B cell (primary cell): Measurements from ENCODE around the gene HEXD. TPM values are rescaled to one million over a fixed set of nuclear protein-coding genes. Genes with fewer than 3 reads are reported as not detected.
A peak's percentile ranks its signal among the peaks of the same experiment; 100 is the strongest.

ENCODE experiments used
- ATAC-seq: fragments of 200-7000 bp; cut with Tn5 transposase; one replicate; pipeline ENCODE4 v1.10.0; 2021; ENCODE audit warnings: low read depth, mild to moderate bottlenecking, moderate number of reproducible peaks, moderate library complexity
- CTCF ChIA-PET: fragments of 350-600 bp; sonication (Branson Sonifier 250); formaldehyde crosslinking; loops from one replicate; lab custom pipeline; 2021; ENCODE audit warnings: antibody characterized with exemption, inconsistent platforms; lab: Charles Lee
- POLR2A ChIA-PET: fragments of 350-600 bp; sonication (Branson Sonifier 250); formaldehyde crosslinking; loops from one replicate; lab custom pipeline; 2021; ENCODE audit warnings: antibody characterized with exemption; lab: Charles Lee
- DNase-seq: peaks from one replicate; pipeline ENCODE4 v3.0.0; 2013
- H2AFZ ChIP-seq: 2 replicates; pipeline ENCODE4 v1.6.1; 2012; ENCODE audit warnings: mild to moderate bottlenecking, low read depth, low read length; ENCODE audit not compliant: insufficient read depth, poor library complexity, severe bottlenecking
- H3K27ac ChIP-seq, 2 donors: 1 replicate in 1 of 2; 2 replicates in 1 of 2; pipeline ENCODE4 v1.5.1; 2012 to 2013; ENCODE audit warnings: low read length in 2 of 2, mild to moderate bottlenecking in 2 of 2, moderate library complexity in 1 of 2
- H3K27me3 ChIP-seq, 4 experiments: fragments of 200-600 bp in 1 of 4; sonication (generic) in 1 of 4; replicated peaks in 1 of 4; 1 replicate in 2 of 4; 2 replicates in 2 of 4; pipeline versions ENCODE4 v1.6.1 to v1.7.0; 2013 to 2016; ENCODE audit warnings: low read length in 3 of 4, mild to moderate bottlenecking in 2 of 4, mixed read lengths in 1 of 4, moderate library complexity in 1 of 4; ENCODE audit not compliant: insufficient read depth in 4 of 4, control insufficient read depth in 3 of 4; ENCODE audit errors: control extremely low read depth in 1 of 4
- H3K36me3 ChIP-seq, 2 experiments: replicated peaks in 1 of 2; 1 replicate in 1 of 2; 2 replicates in 1 of 2; pipeline versions ENCODE4 v1.6.1 to v1.7.1; 2013; ENCODE audit warnings: low read length in 1 of 2; ENCODE audit not compliant: insufficient read depth in 2 of 2, control insufficient read depth in 1 of 2; ENCODE audit errors: control extremely low read depth in 1 of 2, extremely low read depth in 1 of 2
- H3K4me1 ChIP-seq, 2 donors: fragments of 200-600 bp in 1 of 2; sonication (generic) in 1 of 2; 1 replicate in 1 of 2; 2 replicates in 1 of 2; pipeline versions ENCODE4 v1.5.1 to v1.6.1; 2013 to 2017; ENCODE audit warnings: low read length in 2 of 2; ENCODE audit not compliant: control insufficient read depth in 2 of 2, insufficient read depth in 2 of 2
- H3K4me2 ChIP-seq: replicated peaks from 2 replicates; pipeline ENCODE3; 2012; ENCODE audit warnings: mild to moderate bottlenecking, low read depth, low read length; ENCODE audit not compliant: poor library complexity, severe bottlenecking
- H3K4me3 ChIP-seq, 5 experiments: fragments of 200-600 bp in 1 of 5; sonication (generic) in 1 of 5; 1 replicate in 3 of 5; 2 replicates in 2 of 5; pipeline versions ENCODE4 v1.5.1 to v1.7.0; 2011 to 2016; ENCODE audit warnings: low read length in 4 of 5, mild to moderate bottlenecking in 4 of 5, low read depth in 2 of 5, control low read depth in 1 of 5, moderate library complexity in 1 of 5; ENCODE audit not compliant: insufficient read depth in 1 of 5; ENCODE audit errors: control extremely low read depth in 1 of 5, extremely low read depth in 1 of 5
- H3K79me2 ChIP-seq: fragments of 200-600 bp; sonication (generic); one replicate; pipeline ENCODE4 v1.6.0; 2016; ENCODE audit warnings: low read length; ENCODE audit not compliant: control insufficient read depth, insufficient read depth
- H3K9ac ChIP-seq: fragments of 200-600 bp; sonication (generic); 2 replicates; pipeline ENCODE4 v1.6.1; 2017; ENCODE audit warnings: mild to moderate bottlenecking, low read length, moderate library complexity
- H3K9me3 ChIP-seq, 3 donors: one replicate each; pipeline versions ENCODE4 v1.6.1 to v1.7.1; 2013; ENCODE audit warnings: low read length in 2 of 3; ENCODE audit not compliant: control insufficient read depth in 2 of 3, insufficient read depth in 1 of 3; ENCODE audit errors: control extremely low read depth in 1 of 3
- H4K20me1 ChIP-seq: 2 replicates; pipeline ENCODE4 v1.6.0; 2012; ENCODE audit warnings: mild to moderate bottlenecking, low read length; ENCODE audit not compliant: insufficient read depth, control insufficient read depth, poor library complexity, severe bottlenecking
- H3K27ac Mint-ChIP-seq: one replicate; pipeline ENCODE4 v1.8.0; 2021; ENCODE audit warnings: mixed read lengths
- H3K27me3 Mint-ChIP-seq: one replicate; pipeline ENCODE4 v1.8.0; 2021; ENCODE audit warnings: mixed read lengths
- H3K4me1 Mint-ChIP-seq: one replicate; pipeline ENCODE4 v1.8.0; 2021; ENCODE audit warnings: mixed read lengths
- H3K4me3 Mint-ChIP-seq: one replicate; pipeline ENCODE4 v1.8.0; 2021; ENCODE audit warnings: mixed read lengths
- H3K9me3 Mint-ChIP-seq: one replicate; pipeline ENCODE4 v1.8.0; 2022; ENCODE audit warnings: mixed read lengths; ENCODE audit not compliant: insufficient read depth
- CTCF ChIP-seq: fragments of 200-600 bp; IDR thresholded peaks from one replicate; pipeline ENCODE4 v1.8.0; 2022; ENCODE audit warnings: antibody characterized with exemption, mild to moderate bottlenecking
- EZH2 ChIP-seq: IDR thresholded peaks from 2 replicates; pipeline ENCODE4 v1.6.1; 2012; ENCODE audit warnings: borderline replicate concordance, low read depth, mild to moderate bottlenecking, moderate library complexity, low read length; ENCODE audit not compliant: insufficient read depth, poor library complexity, severe bottlenecking
- WGBS: methylation state at CpG from one replicate; pipeline ENCODE4 v1.1.5; 2013; ENCODE audit warnings: missing lambda C conversion rate; ENCODE audit not compliant: insufficient coverage; 5-methylcytosine and 5-hydroxymethylcytosine counted together
- intact Hi-C: fragments of 100-400 bp; cut with micrococcal nuclease; formaldehyde crosslinking; loops from one replicate; pipeline ENCODE4 v1.10.0; 2022
- polyA plus RNA-seq: library from polyadenylated mRNA; depleted of rRNA; stranded (reverse); fragments of >200 nt; gene quantifications from 2 replicates; pipeline ENCODE4 v1.2.3, GENCODE V29; 2012
- total RNA-seq, 2 donors: library from RNA; stranded (reverse); fragments of 120-200 nt in 1 of 2; gene quantifications; 1 replicate in 1 of 2; 2 replicates in 1 of 2; pipeline versions ENCODE4 v1.2.3 to v1.2.4, GENCODE V29; 2013 to 2022

The HEXD gene
- total and polyA plus RNA-seq, 2 donors (not counting 1 experiment from before 2014, with no cell fraction given) = 128 to 317 TPM

DNA sequence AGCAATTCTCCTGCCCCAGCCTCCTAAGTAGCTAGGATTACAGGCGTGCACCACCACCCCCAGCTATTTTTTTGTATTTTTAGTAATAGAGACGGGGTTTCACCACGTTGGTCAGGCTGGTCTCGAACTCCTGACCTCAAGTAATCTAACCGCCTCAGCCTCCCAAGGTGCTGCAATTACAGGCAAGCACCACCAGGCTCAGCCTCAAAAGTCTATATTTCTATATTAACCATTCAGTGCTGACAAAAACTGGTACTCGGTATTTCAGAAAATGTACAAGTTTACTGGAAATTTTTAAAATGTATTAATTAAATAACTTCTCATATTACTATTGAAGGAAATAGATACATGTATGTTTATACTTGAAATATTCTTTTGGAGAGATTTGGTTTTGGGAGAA, 1.4 kb upstream of the HEXD start:
- no peak for TF ChIP-seq EZH2
- peak; percentile 34 for TF ChIP-seq CTCF
- Histone ChIP-seq H3K4me3 (no peak overlapping the region), H3K79me2 (peaks cover 56% of the 10 kb centered on the region), H3K4me2 (no peak overlapping the region), H4K20me1 (peaks cover 51% of the 10 kb centered on the region), H3K9ac (no peak overlapping the region), H2AFZ (no peak overlapping the region), H3K27ac (no peak overlapping the region), H3K36me3 (peaks cover 0 to 26% of the 10 kb centered on the region in 2 experiments), H3K4me1 (peaks cover 18 to 27% of the 10 kb centered on the region in 2 donors), H3K27me3 (no peaks in the 10 kb centered on the region), H3K9me3 (no peaks in the 10 kb centered on the region)
- ChIA-PET CTCF (interaction anchor here (0.6 to 2.4 kb wide), 3 partner anchors 10 to 301 kb away, joined by 3 to 6 read pairs (median 3); no protein-coding TSS in a partner anchor), POLR2A (interaction anchor here (1.1 to 1.7 kb wide), 2 partner anchors 33 to 185 kb away, joined by 3 to 5 read pairs; no protein-coding TSS in a partner anchor)
- no CpG with 5 or more reads among the region's 6 CpGs for WGBS
- no peak for ATAC-seq
- Mint-ChIP-seq H3K4me1 (peaks cover 26% of the 10 kb centered on the region), H3K4me3 (no peak overlapping the region), H3K9me3 (no peaks in the 10 kb centered on the region), H3K27me3 (no peaks in the 10 kb centered on the region), H3K27ac (no peak overlapping the region)
- intact Hi-C loops = loop anchor here (5.0 to 10.0 kb wide), 3 partner anchors 122 to 212 kb away; no protein-coding TSS in a partner anchor
- no peak for DNase-seq

DNA sequence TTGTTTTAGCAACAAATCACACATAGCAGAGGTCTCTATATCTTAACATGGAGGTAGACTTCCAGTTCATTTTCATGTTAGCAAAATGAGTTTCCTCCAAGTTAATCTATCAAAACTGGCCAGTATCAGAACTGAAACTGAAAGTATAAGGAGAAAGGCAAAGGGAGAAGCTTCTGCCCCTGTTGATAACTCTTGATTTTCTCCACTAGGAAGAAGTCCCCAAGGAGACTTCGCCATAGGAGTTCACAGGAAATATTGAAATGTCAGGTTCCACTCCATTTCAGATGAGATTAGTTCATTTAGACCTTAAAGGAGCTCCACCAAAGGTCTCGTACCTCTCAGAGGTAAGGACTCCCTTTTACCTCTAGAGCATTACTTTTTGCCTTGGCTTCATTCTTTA, 1.4 kb downstream of the HEXD start:
- Histone ChIP-seq H3K4me1 (peaks cover 18 to 21% of the 10 kb centered on the region in 2 donors), H4K20me1 (peaks cover 34% of the 10 kb centered on the region), H3K36me3 (peaks cover 0 to 29% of the 10 kb centered on the region in 2 experiments), H3K79me2 (peaks cover 40% of the 10 kb centered on the region), H3K4me3 (peak overlapping the region; percentile 14 to 90 (median 73)), H2AFZ (no peak overlapping the region), H3K4me2 (peak overlapping the region; percentile 93), H3K27ac (peak overlapping the region; percentile 11 to 74), H3K9ac (peak overlapping the region; percentile 93), H3K9me3 (peaks cover 0 to 6% (median 0%) of the 10 kb centered on the region in 3 donors), H3K27me3 (no peaks in the 10 kb centered on the region)
- Mint-ChIP-seq H3K27me3 (no peaks in the 10 kb centered on the region), H3K27ac (peak overlapping the region; percentile 63), H3K4me1 (peaks cover 21% of the 10 kb centered on the region), H3K9me3 (no peaks in the 10 kb centered on the region), H3K4me3 (peak overlapping the region; percentile 89)
- no peak for TF ChIP-seq EZH2
- no peak for TF ChIP-seq CTCF
- DNase-seq (peak; percentile 44), ATAC-seq (no peak)
- intact Hi-C loops = loop anchor here (2.0 to 10.0 kb wide), 5 partner anchors 125 to 229 kb away; partner anchors contain the start of gene WDR45B
- CTCF ChIA-PET = interaction anchor here (0.8 to 1.7 kb wide), 5 partner anchors 8 to 74 kb away, joined by 3 to 11 read pairs (median 5); no protein-coding TSS in a partner anchor
- POLR2A ChIA-PET = interaction anchor here (0.7 to 1.4 kb wide), 3 partner anchors 15 to 359 kb away, joined by 4 to 6 read pairs (median 6); no protein-coding TSS in a partner anchor
- 50% methylated on average over 1 of the region's 2 CpGs for WGBS
